RKO (cell line): ENCODE results near the gene PXDC1.
"Not testable (repeated sequence)": the region's sequence is repeated elsewhere in the genome, so short reads cannot be mapped to it uniquely, and the experiment has no call there.

ENCODE experiments used
- DNase-seq: peaks from one replicate; pipeline ENCODE4 v3.0.0-alpha.2; 2016; ENCODE audit warnings: low spot score

Gene PXDC1

DNA sequence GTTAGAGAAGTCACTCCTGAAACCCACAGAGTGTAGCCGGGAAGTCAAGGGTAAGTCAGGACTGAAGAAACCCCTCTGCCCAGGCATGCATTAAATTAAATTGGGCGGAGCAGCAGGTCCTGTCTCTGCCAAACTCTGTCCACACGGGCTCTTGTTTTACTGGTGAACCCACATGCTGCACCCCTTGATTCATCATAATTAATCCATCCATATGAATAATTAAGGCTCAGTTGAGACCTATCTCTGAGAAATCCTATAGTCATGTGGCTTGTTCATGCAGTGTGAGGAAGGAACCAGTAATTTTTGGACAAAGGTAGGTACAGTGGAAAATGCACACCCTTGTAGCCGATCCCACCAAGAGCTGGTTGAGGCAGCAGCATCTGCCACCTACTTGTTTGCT lies 43.0 kb downstream of the PXDC1 start:
- no peak for DNase-seq

GRCh38 chr6:3707751-3708412 lies 43.6 kb downstream of the PXDC1 start:
- no peak for DNase-seq

GRCh38 chr6:3707024-3707423 lies 44.5 kb downstream of the PXDC1 start:
- no peak for DNase-seq

- DNase-seq, result no peak
Observed at GRCh38 chr6:3706547-3706946, 45.0 kb downstream of the PXDC1 start.

- no peak for DNase-seq
Observed at GRCh38 chr6:3701631-3702030, 49.9 kb downstream of the PXDC1 start.

DNA sequence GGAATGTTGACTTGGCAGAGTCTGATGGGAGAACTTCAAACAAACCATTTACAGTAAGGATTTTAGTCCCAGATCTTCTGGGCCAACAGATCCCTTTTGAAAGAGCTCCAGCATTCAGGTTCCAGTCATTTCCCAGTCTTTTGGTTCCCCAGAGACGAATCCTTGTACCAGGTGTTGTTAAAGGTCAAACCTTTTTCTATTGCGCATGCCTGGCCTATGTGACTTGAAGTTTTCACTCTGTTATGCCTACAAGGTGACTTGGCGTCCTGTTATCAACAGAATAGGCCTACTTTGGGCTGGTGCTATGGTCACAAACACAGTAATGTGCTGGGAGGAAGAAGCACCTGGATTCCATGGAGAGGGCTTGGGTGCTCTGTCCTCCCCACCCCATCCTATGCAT lies 52.3 kb downstream of the PXDC1 start:
- no peak for DNase-seq

DNA sequence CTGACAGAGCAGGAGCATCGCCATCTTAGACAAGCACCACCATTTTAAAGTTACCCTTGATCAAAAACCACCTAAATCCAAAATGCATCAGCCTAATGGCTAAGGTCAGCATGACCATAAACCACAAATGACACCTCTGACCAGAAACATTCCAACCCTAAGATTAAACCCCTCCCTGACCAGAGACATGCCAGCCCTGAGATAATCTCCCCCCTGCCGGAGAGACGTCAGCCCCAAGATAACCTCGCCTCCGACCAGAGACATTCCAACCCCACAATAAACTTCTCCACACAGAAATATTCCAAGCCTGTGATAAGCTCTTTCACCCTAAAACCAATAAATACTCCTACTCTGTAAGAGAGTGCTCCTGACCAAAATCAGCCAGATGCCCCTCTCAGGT lies 53.5 kb downstream of the PXDC1 start:
- DNase-seq, result no peak

- DNase-seq, result no peak
Observed at GRCh38 chr6:3697609-3698008, 53.9 kb downstream of the PXDC1 start.

GRCh38 chr6:3696525-3697088 lies 54.9 kb downstream of the PXDC1 start:
- no peak for DNase-seq

GRCh38 chr6:3695065-3695817 lies 56.3 kb downstream of the PXDC1 start:
- no peak for DNase-seq

GRCh38 chr6:3693831-3694230 lies 57.7 kb downstream of the PXDC1 start:
- DNase-seq, result no peak

GRCh38 chr6:3690506-3690905 lies 61.0 kb downstream of the PXDC1 start:
- no peak for DNase-seq

DNA sequence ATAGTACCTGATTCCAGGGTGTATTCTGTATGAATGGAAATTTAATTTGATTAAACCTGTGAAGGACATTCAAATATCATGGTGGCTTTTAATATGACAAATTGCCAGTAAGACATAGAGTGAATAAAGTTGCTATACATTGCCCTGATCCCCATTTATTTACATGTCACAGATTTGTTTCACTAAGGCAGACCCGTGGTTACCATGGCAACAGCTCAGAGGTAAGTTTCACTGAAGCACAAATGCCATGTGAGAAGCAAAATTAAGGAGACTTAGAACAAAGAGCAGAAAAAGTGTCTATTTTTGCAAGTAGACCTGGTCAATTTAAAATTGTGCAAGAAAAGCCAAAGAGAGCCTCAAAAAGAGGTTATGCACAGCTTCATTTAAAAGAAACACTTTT lies 63.7 kb downstream of the PXDC1 start:
- no peak for DNase-seq

DNA sequence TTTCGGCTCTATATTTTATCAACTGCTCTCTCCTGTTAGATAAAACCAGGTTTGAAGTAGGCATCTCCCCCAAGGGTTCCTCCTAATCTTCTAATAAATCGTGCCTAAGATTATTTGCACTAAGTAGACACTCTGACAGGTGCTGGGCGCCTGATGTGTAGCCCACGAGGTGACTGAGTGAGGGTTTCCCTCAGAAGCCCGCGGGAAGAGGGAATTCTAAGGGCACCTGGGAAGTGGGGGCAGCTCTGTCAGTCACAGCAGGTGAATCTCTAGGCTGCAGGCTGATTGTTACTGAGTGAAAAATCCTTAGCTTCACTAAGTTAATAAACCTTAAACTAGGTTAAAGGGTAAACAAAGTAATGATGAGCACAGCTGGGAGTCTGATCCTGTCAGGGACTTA lies 68.2 kb downstream of the PXDC1 start:
- DNase-seq, result no peak

GRCh38 chr6:3678946-3679345 lies 72.6 kb downstream of the PXDC1 start:
- DNase-seq, result no peak

- DNase-seq, result not testable (repeated sequence)
Observed at GRCh38 chr6:3677751-3678150, 73.8 kb downstream of the PXDC1 start.

GRCh38 chr6:3677351-3677750 lies 74.2 kb downstream of the PXDC1 start:
- not testable (repeated sequence) for DNase-seq
